GM10266 (cell line): Measurements from ENCODE around the gene BICC1.
A peak's percentile ranks its signal among the peaks of the same experiment; 100 is the strongest.

Experiments used
- DNase-seq: peaks from one replicate; pipeline ENCODE4 v3.0.0; 2012; ENCODE audit errors: extremely low spot score
- CTCF ChIP-seq: IDR thresholded peaks from 2 replicates; pipeline ENCODE4 v1.5.1; 2012; ENCODE audit warnings: mild to moderate bottlenecking, low read depth; ENCODE audit not compliant: control insufficient read depth, insufficient read depth; ENCODE audit errors: missing control alignments

Gene BICC1

GRCh38 chr10:58746474-58747185 lies 234.0 kb downstream of the BICC1 start:
- TF ChIP-seq CTCF = no peak
- DNase-seq = no peak

GRCh38 chr10:58747687-58748086 lies 235.0 kb downstream of the BICC1 start:
- TF ChIP-seq CTCF = no peak
- DNase-seq = no peak

GRCh38 chr10:58752665-58753064 lies 240.0 kb downstream of the BICC1 start:
- TF ChIP-seq CTCF = no peak
- no peak for DNase-seq

GRCh38 chr10:58753425-58753824 lies 240.8 kb downstream of the BICC1 start:
- no peak for TF ChIP-seq CTCF
- DNase-seq = no peak

GRCh38 chr10:58754469-58755339 lies 242.0 kb downstream of the BICC1 start:
- no peak for TF ChIP-seq CTCF
- no peak for DNase-seq

- no peak for TF ChIP-seq CTCF
- no peak for DNase-seq
Measured at GRCh38 chr10:58755340-58755610, 242.6 kb downstream of the BICC1 start.

GRCh38 chr10:58755677-58756076 lies 243.0 kb downstream of the BICC1 start:
- no peak for TF ChIP-seq CTCF
- peak; percentile 10 for DNase-seq
